HG02970 (cell line): ENCODE measurements around the gene SGSM1.

ENCODE experiments used
- ATAC-seq: cut with Tn5 transposase; IDR thresholded peaks from one replicate; pipeline ENCODE4 v1.9.1; 2021; ENCODE audit warnings: mild to moderate bottlenecking, moderate library complexity, moderate number of reproducible peaks; ENCODE audit not compliant: unreplicated experiment, low FRiP score

SGSM1 gene

DNA sequence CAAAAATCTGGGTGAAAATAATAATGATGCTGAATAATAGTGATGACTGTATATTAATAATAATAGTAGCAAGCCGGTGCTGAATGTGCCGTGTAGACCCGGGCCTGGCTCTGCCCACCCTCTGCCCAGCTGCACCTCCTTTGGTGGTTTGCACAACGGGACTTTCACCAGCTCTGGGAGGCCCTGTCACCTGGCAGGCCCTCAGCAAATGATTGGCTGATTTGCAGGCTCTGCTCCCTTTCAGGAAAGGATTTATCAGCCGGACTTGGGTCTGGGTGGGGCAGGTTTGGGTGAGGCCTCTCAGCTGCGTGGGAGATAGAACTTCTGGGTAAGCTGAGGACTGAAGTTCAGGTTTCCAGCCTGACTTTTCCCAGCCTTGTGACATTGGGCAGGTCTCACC is 167.9 kb downstream of the SGSM1 start:
- no peak for ATAC-seq

DNA sequence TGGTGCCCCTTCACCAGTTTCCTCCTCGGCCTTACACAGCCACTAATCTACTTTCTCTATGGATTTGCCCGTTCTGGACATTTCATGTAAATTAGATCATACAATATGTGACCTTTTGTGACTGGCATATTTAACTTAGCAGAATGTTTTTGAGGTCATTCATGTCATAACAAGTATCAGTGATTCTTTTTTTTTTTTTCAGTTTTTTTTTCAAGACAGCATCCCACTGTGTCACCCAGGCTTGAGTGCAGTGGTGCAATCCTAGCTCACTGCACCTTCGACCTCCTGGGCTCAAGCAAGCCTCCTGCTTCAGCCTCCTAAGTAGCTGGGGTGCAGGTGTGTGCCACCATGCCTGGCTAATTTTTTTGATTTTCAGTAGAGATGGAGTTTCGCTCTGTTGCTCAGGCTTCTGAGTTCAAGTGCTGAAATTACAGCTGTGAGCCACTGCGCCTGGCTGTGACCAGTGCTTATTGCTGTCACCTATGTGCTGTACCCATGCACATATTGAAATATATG is 169.2 kb downstream of the SGSM1 start:
- ATAC-seq: no peak

DNA sequence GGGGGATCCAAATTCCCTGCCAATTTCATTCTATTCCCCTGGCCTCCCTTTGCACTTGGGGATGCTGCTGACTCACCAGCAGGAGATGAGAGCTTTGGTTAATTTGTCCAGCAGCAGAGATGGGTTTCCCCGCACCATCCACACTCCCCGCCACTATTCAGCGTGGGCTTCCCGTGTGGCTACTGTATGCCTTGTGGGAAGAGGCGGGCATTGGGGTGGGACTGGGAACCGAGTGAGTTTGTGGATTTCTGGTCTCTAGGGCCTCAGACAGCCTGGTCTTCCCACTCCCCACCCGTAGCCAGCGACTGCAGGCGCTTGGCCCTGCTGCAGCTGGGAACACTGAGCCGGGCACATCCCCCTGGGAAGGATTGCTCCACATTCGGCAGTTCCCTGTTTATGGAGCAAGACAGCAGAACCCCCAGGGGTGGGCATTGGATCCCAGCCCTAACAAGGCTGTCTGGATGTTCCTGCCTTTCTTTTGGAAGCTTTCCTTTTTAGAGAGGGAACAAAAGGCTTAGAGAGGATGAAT is 169.9 kb downstream of the SGSM1 start:
- no peak for ATAC-seq

DNA sequence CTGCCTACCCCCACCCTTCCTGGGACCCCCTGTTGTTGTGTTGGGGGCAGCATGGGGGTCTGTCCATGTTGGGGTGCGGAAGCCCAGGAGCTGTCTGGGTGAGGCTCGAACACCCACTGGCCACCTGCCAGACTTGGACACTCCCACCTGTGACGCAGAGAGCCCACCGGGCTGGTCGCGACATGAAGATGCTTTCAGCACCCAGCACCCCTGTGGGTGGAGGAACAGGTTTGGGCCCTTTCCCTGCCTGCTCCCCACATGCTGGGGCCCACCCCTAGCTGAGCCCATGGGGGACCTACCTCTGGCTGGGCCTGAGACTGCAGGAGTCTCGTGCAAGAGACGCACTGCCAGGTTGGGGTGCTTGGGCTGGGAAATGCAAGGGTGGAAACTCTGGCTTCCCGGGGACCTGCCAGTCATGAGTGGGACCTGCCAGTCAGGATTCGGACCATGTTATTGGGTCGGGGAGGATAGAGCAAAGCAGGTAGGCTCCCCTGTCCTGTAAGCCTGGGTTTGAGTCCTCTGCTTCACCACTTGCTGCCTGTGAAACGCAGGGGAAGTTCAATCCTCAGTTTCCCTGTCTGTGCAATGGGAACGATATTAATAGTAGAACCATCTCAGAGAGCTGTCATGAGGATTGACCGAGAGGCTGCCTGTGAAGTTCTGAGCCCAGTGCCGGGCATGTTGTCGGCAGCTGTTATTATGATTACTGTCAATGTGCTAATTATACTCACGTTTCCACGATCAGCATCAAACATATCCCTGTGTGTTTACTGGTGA is 170.6 kb downstream of the SGSM1 start:
- ATAC-seq: no peak
